Nephron (organoid): Measurements from ENCODE around the gene PDE11A.
"Not testable (repeated sequence)": the region's sequence is repeated elsewhere in the genome, so short reads cannot be mapped to it uniquely, and the experiment has no call there.

ENCODE experiments used
- H3K27ac Mint-ChIP-seq, 3 experiments: 2 replicates each; pipeline ENCODE4 v1.8.0; 2020; ENCODE audit warnings: mixed read lengths in 3 of 3, mild to moderate bottlenecking in 2 of 3, moderate library complexity in 1 of 3
- H3K27me3 Mint-ChIP-seq: 2 replicates; pipeline ENCODE4 v1.8.0; 2021; ENCODE audit warnings: low read depth, mild to moderate bottlenecking, moderate library complexity, mixed read lengths
- H3K36me3 Mint-ChIP-seq: 2 replicates; pipeline ENCODE4 v1.8.0; 2020; ENCODE audit warnings: low read depth, mixed read lengths
- H3K4me1 Mint-ChIP-seq: 2 replicates; pipeline ENCODE4 v1.8.0; 2020; ENCODE audit warnings: mixed read lengths
- H3K4me3 Mint-ChIP-seq, 3 experiments: 2 replicates each; pipeline ENCODE4 v1.8.0; 2020; ENCODE audit warnings: mild to moderate bottlenecking in 3 of 3, mixed read lengths in 3 of 3, moderate library complexity in 2 of 3
- H3K9me3 Mint-ChIP-seq: 2 replicates; pipeline ENCODE4 v1.8.0; 2020; ENCODE audit warnings: mixed read lengths
- CTCF ChIP-seq, 3 experiments: fragments of 200-600 bp; sonication (generic); IDR thresholded peaks; one replicate each; pipeline ENCODE4 v1.5.0; 2021; ENCODE audit warnings: antibody characterized with exemption in 3 of 3; ENCODE audit not compliant: unreplicated experiment in 3 of 3

The PDE11A gene

GRCh38 chr2:178059681-178060080 is 12.9 kb downstream of the PDE11A start:
- no peak overlapping the region for H3K4me3 Mint-ChIP-seq
- H3K9me3 Mint-ChIP-seq: no peaks in the 10 kb centered on the region
- H3K36me3 Mint-ChIP-seq: no peaks in the 10 kb centered on the region
- no peaks in the 10 kb centered on the region for H3K4me1 Mint-ChIP-seq
- no peak for TF ChIP-seq CTCF (IDR thresholded peaks at IDR 0.05; ENCODE audit: unreplicated experiment in 3 of 3)
- peaks cover 5% of the 10 kb centered on the region for H3K27me3 Mint-ChIP-seq
- no peak overlapping the region for H3K27ac Mint-ChIP-seq

- H3K27me3 Mint-ChIP-seq: peaks cover 5% of the 10 kb centered on the region
- no peaks in the 10 kb centered on the region for H3K36me3 Mint-ChIP-seq
- no peak for TF ChIP-seq CTCF (IDR thresholded peaks at IDR 0.05; ENCODE audit: unreplicated experiment in 3 of 3)
- no peak overlapping the region for H3K4me3 Mint-ChIP-seq
- H3K9me3 Mint-ChIP-seq: no peaks in the 10 kb centered on the region
- no peaks in the 10 kb centered on the region for H3K4me1 Mint-ChIP-seq
- no peak overlapping the region for H3K27ac Mint-ChIP-seq
Observed at GRCh38 chr2:178059111-178059510, 13.5 kb downstream of the PDE11A start.

GRCh38 chr2:178057179-178057680 is 15.3 kb downstream of the PDE11A start:
- H3K27ac Mint-ChIP-seq: no peak overlapping the region
- H3K4me3 Mint-ChIP-seq: no peak overlapping the region
- H3K9me3 Mint-ChIP-seq: no peaks in the 10 kb centered on the region
- no peaks in the 10 kb centered on the region for H3K36me3 Mint-ChIP-seq
- H3K4me1 Mint-ChIP-seq: no peaks in the 10 kb centered on the region
- H3K27me3 Mint-ChIP-seq: peaks cover 5% of the 10 kb centered on the region
- TF ChIP-seq CTCF (IDR thresholded peaks at IDR 0.05; ENCODE audit: unreplicated experiment in 3 of 3): no peak

- no peak overlapping the region for H3K27ac Mint-ChIP-seq
- H3K36me3 Mint-ChIP-seq: no peaks in the 10 kb centered on the region
- H3K4me3 Mint-ChIP-seq: no peak overlapping the region
- H3K4me1 Mint-ChIP-seq: no peaks in the 10 kb centered on the region
- H3K27me3 Mint-ChIP-seq: no peaks in the 10 kb centered on the region
- H3K9me3 Mint-ChIP-seq: no peaks in the 10 kb centered on the region
- TF ChIP-seq CTCF (IDR thresholded peaks at IDR 0.05; ENCODE audit: unreplicated experiment in 3 of 3): no peak
Observed at GRCh38 chr2:178056345-178056744, 16.2 kb downstream of the PDE11A start.

GRCh38 chr2:178051257-178051656 is 21.3 kb downstream of the PDE11A start:
- not testable (repeated sequence) for H3K4me3 Mint-ChIP-seq, H3K27ac Mint-ChIP-seq, H3K9me3 Mint-ChIP-seq, H3K36me3 Mint-ChIP-seq, H3K4me1 Mint-ChIP-seq, H3K27me3 Mint-ChIP-seq

- Mint-ChIP-seq H3K9me3 (peaks cover 3% of the 10 kb centered on the region), H3K27me3 (peaks cover 7% of the 10 kb centered on the region), H3K36me3 (no peaks in the 10 kb centered on the region), H3K4me3 (no peak overlapping the region), H3K27ac (no peak overlapping the region), H3K4me1 (no peaks in the 10 kb centered on the region)
- TF ChIP-seq CTCF (IDR thresholded peaks at IDR 0.05; ENCODE audit: unreplicated experiment in 3 of 3): no peak
Observed at GRCh38 chr2:178047391-178047790, 25.2 kb downstream of the PDE11A start.
